SIG-M5 (cell line): ENCODE measurements around the gene FTH1.
"Not testable (repeated sequence)": the region's sequence is repeated elsewhere in the genome, so short reads cannot be mapped to it uniquely, and the experiment has no call there.

Experiments used
- DNase-seq: peaks from one replicate; lab custom pipeline; 2025; lab: John Stamatoyannopoulos, UW

Gene FTH1

GRCh38 chr11:61967116-61967923 lies at the start of gene FTH1:
Gene FTH1, minus strand, starts transcription at chr11:61967634. Its CDS starts 209 bp downstream, at chr11:61967425.
- no peak for DNase-seq

DNA sequence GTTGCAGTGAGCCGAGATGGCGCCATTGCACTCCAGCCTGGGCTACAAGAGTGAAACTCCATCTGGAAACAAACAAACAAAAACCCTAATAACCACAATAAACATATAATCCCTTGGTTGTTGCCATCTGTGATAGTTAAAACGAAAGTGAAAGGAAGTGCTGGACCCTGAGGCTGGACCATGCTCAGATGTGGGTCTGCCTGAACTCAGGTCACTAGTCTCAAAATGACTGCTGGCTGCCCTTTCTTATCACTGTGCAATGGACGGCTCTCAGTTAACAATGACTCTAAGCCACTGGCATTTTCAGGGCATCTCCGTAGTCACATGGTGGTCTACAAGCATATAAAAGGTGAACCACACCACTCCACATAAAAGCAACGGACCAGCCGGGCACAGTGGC lies 48.2 kb upstream of the FTH1 start:
- DNase-seq, result no peak

GRCh38 chr11:62013537-62014476 lies 46.4 kb upstream of the FTH1 start:
- no peak for DNase-seq

DNA sequence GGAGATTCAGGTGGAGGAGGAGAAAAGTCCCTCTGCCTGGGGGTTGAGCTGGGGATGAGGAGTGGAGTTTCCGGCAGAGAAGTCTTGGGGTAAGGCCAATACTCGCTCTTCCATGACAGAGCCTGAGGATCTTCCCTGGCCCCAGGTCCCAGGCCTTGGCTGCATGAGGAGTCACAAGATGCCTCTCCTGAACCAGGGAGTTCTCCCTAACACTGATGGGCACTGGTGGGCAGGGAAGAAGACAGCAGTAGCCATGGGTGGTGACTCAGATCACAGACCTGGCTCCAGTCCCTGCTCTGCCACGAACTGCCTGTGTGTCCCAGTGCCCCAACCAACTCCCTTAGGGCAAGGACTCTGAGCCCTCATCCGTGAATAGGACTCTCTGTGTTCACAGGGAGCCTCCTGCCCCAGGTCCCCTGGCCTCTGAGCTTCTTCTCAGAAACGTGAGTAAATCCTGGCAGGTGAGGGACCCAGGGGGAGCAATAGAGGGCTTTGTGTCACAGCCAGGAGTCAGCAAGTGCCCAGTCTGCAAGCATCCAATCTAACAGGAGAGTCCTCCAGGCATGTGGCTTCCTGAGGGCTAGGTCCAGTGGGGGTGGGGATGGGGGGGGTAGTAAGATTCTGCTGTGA lies 45.5 kb upstream of the FTH1 start:
- DNase-seq, result no peak

- no peak for DNase-seq
Measured at GRCh38 chr11:62012451-62012831, 45.0 kb upstream of the FTH1 start.

DNA sequence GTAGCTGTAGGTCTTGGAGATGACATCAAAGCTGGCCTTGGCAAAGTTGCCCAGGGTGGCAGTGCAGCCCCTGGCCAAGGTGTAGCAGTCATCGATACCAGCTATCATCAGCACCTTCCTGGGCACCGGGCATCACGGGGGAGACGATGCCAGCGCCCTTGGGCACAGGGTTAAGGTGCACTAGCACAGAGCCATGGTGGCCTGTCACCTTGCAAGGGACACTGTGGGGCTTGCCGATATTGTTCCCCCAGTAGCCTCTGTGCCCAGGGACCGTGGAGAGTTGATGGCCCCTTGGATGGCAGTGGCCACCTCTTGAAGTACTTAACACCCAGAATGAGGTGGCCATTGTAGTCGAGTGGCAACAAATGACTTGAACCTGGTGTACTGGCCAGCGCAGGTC lies 44.4 kb upstream of the FTH1 start:
- no peak for DNase-seq

GRCh38 chr11:62010935-62011528 lies 43.6 kb upstream of the FTH1 start:
- DNase-seq, result no peak

DNA sequence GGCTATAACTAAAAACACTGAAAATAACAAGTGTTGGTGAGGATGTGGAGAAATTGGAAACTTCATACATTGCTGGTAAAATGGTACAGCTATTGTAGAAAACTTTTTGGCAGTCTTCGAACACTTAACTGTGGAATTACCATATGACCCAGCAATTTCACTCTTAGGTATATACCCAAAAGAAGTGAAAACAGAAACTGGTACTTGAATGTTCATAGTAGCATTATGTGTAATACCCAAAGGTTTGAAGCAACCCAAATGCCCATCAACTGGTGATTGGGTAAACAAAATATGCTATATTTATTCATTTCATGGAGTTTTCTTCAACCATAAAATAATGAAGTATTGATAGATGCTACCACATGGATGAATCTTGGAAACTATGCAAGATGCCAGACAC lies 40.8 kb upstream of the FTH1 start:
- no peak for DNase-seq

GRCh38 chr11:62004473-62004872 lies 37.0 kb upstream of the FTH1 start:
- no peak for DNase-seq

DNA sequence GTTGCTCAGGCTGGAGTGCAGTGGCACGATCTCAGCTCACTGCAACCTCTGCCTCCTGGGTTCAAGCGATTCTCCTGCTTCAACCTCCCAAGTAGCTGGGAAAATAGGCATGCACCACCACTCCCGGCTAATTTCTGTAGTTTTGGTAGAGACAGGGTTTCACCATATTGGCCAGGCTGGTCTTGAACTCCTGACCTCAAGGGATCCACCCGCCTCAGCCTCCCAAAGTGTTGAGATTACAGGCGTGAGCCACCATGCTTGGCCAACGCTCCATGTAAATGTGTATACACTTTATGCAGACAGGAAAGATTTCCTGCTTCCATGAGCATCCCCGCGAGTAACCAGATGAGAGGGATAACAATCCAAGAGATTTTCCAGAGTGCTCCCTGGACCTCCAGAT lies 34.8 kb upstream of the FTH1 start:
- not testable (repeated sequence) for DNase-seq

- DNase-seq, result no peak
Measured at GRCh38 chr11:62001450-62002191, 34.2 kb upstream of the FTH1 start.

- no peak for DNase-seq
Measured at GRCh38 chr11:62000539-62001446, 33.4 kb upstream of the FTH1 start.

GRCh38 chr11:61999141-61999975 lies 31.9 kb upstream of the FTH1 start:
- no peak for DNase-seq

- no peak for DNase-seq
Measured at GRCh38 chr11:61996933-61997332, 29.5 kb upstream of the FTH1 start.

GRCh38 chr11:61994981-61995380 lies 27.5 kb upstream of the FTH1 start:
- DNase-seq, result no peak

DNA sequence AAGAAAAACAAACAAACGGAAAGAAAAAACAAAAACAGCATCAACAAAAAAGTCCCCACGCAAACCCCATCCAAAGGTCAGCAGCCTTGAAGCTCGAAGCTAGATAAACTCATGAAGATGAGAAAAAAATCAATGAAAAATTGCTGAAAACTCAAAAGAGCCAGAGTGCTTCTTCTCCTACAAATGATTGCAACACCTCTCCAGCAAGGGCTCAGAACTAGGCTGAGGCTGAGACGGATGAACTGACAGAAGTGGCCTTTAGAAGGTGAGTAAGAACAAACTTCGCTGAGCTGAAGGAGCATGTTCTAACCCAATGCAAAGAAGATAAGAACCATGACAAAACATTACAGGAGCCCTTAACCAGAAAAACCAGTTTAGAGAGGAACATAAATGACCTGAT lies 18.4 kb upstream of the FTH1 start:
- DNase-seq, result no peak

DNA sequence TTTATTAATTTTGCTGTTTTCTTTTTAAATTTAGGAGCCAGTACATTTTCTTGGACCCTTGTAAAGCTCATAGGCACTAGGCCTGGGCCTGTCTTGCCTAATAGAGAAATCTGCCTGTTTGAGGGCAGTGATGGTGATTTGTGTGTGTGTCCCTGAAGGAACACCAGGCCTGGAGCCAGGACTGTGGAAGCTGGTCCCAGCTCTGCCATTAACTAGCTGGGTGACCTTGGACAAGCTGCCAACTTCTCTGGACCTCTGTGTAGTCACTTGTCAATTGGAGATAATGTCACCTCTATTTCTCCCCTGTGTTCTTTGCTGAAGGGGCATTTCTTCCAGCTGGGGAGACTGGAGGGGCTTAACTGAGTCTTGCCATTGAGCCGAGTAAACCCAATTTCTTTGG lies 16.0 kb upstream of the FTH1 start:
- DNase-seq, result no peak

GRCh38 chr11:61980783-61981541 lies 13.5 kb upstream of the FTH1 start:
- DNase-seq, result no peak
